Measurements from ENCODE around the gene JPH3. TPM values are rescaled to one million over a fixed set of nuclear protein-coding genes. Genes with fewer than 3 reads are reported as not detected.
A peak's percentile ranks its signal among the peaks of the same experiment; 100 is the strongest.

The JPH3 gene
- total RNA-seq, 6 experiments from 2014 or later: 0.07 to 0.12 TPM; not detected in 4

DNA sequence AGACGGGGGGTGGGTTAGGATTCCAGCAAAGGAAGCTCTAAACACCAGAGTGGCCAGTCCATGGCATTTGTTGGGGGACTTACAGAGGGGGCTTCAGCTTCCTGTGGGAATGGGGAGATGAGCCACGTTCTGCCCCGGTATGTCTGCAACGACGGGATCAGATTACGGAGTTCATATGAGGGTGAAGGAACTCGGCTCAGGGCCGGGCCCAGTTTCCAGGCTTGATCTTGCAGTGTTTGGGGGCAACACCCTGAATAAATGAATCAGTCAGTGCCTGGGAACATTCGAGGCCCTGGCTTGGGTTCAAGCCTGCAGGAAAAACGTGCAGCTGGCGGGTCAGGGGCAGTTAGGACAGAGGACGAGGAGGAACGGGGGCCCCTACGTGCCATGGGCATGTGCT lies 54.0 kb downstream of the JPH3 start:
- H3K4me3 ChIP-seq: no peak overlapping the region
- TF ChIP-seq CTCF (IDR thresholded peaks at IDR 0.05) (no peak), POLR2A (IDR thresholded peaks at IDR 0.05) (no peak)
- no peaks in the 10 kb centered on the region for H3K4me1 ChIP-seq
- H3K36me3 ChIP-seq: no peaks in the 10 kb centered on the region
- DNase-seq (no peak), ATAC-seq (no peak)
- 30% methylated on average over 2 of the region's 14 CpGs for WGBS (ENCODE audit: insufficient coverage, low coverage, low lambda C conversion rate, missing lambda C conversion rate)
- H3K9me3 ChIP-seq: no peaks in the 10 kb centered on the region
- no peak overlapping the region for H3K27ac ChIP-seq
- no peaks in the 10 kb centered on the region for H3K27me3 ChIP-seq
- intact Hi-C loops (cut with DNase I): no loop called here

DNA sequence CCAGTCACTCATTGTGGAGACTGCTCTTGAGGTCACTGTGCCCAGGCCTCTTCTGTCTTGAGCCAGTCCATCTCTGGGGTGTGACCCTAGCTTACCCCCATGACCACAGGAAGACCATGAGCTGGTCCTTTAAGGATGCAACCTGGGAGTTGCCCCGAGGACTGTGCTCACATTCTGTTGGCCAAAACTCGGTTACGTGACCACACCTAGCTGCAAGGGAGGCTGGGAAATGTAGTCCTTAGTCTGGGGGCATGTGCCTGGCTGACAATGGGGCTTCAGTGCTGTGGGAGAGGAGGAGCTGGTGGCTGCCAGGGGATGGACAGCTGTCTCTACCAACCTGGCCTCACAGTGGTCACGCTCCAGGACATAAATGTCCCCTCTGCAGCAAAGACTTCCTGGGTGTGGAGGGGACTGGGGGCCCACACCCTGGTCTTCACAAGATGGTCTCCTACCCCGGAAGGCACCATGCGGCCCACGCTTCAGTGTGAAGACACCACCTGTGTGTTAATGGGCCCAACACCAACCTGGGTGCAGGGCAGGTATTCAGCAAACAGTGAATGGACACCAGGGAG lies 55.4 kb downstream of the JPH3 start:
- H3K27ac ChIP-seq: no peak overlapping the region
- WGBS (ENCODE audit: insufficient coverage, low coverage, low lambda C conversion rate, missing lambda C conversion rate): 43% methylated on average over 1 of the region's 7 CpGs
- DNase-seq (no peak), ATAC-seq (no peak)
- H3K9me3 ChIP-seq: no peaks in the 10 kb centered on the region
- intact Hi-C loops (cut with DNase I): no loop called here
- no peaks in the 10 kb centered on the region for H3K36me3 ChIP-seq
- TF ChIP-seq POLR2A (IDR thresholded peaks at IDR 0.05): no peak
- TF ChIP-seq CTCF (IDR thresholded peaks at IDR 0.05): no peak
- no peaks in the 10 kb centered on the region for H3K4me1 ChIP-seq
- no peak overlapping the region for H3K4me3 ChIP-seq
- no peaks in the 10 kb centered on the region for H3K27me3 ChIP-seq

DNA sequence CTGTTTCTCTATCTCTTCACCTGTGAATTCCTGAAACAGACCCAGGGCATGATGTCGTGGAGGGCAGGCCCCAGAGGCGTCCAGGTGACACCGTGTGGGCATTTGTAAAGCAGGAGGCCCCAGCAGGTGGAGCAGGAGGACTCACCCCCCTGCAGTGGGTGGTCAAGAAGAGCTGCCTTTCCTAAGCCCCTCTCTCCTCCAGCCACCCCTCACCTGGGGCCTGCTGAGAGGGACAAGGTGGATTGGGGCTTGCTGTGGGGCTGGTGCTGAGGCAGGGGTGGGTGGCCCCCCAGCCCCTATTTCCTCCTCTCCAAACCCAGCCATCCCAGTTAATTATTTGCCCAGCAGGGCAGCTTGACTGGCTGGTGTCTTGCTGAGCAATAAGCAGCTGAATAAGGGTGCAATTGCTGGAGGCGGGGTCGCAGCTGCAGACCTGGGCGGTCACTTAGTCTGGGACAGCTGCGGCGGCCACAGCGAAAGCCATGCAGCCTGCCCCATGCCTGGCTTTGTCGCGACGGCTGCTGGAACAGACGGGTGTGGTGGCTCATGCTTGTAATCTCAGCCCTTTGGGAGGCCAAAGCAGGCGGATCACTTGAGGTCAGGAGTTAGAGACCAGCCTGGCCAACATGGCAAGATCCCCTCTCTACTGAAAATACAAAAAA lies 56.4 kb downstream of the JPH3 start:
- Histone ChIP-seq H3K9me3 (no peaks in the 10 kb centered on the region), H3K4me3 (no peak overlapping the region), H3K4me1 (no peaks in the 10 kb centered on the region), H3K27me3 (no peaks in the 10 kb centered on the region), H3K36me3 (no peaks in the 10 kb centered on the region), H3K27ac (no peak overlapping the region)
- intact Hi-C loops (cut with DNase I): no loop called here
- 60% methylated on average over 1 of the region's 14 CpGs for WGBS (ENCODE audit: insufficient coverage, low coverage, low lambda C conversion rate, missing lambda C conversion rate)
- ATAC-seq (no peak), DNase-seq (no peak)
- TF ChIP-seq CTCF (IDR thresholded peaks at IDR 0.05) (no peak), POLR2A (IDR thresholded peaks at IDR 0.05) (no peak)

DNA sequence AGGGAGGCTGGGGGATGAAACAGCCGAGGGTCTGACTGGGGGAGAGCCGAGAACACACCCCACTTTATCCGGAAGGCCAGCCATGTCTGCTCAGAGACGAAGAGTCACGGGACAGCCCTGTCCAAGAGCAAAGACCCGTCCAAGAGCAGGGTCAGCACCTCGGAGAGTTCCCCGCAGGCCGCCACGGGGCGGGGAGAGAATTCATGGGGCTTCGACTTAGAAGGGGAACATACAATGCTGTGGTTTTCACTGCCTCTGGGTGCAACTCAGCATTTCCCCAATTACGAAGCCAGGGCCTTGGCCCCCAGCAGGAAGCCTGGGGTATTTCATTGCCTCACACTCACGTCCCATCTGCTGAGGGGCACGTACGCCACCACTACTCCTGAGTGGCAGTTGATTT lies 59.3 kb downstream of the JPH3 start:
- peak; percentile 18 to 54 (median 36) for ATAC-seq
- WGBS (ENCODE audit: insufficient coverage, low coverage, low lambda C conversion rate, missing lambda C conversion rate): 18% methylated on average over 5 of the region's 16 CpGs
- H3K27me3 ChIP-seq: no peaks in the 10 kb centered on the region
- H3K4me3 ChIP-seq: no peak overlapping the region
- no peaks in the 10 kb centered on the region for H3K4me1 ChIP-seq
- no peaks in the 10 kb centered on the region for H3K36me3 ChIP-seq
- no peaks in the 10 kb centered on the region for H3K9me3 ChIP-seq
- no peak for TF ChIP-seq POLR2A (IDR thresholded peaks at IDR 0.05)
- no peak for TF ChIP-seq CTCF (IDR thresholded peaks at IDR 0.05)
- H3K27ac ChIP-seq: no peak overlapping the region
- intact Hi-C loops (cut with DNase I): no loop called here
- peak in 1 of 3 donors; percentile 44 for DNase-seq
